Duodenal mucosa (tissue), 2 donors: ENCODE data around the gene EFCAB12.

Source experiments
- H3K27ac ChIP-seq: one replicate; pipeline ENCODE4 v1.7.0; 2013; ENCODE audit warnings: low read depth, low read length
- H3K27me3 ChIP-seq, 2 donors: one replicate each; pipeline ENCODE4 v1.7.0; 2013; ENCODE audit warnings: low read length in 2 of 2, control low read depth in 1 of 2; ENCODE audit not compliant: insufficient read depth in 2 of 2, control insufficient read depth in 1 of 2
- H3K36me3 ChIP-seq, 2 donors: one replicate each; pipeline ENCODE4 v1.7.0; 2013; ENCODE audit warnings: low read length in 2 of 2, control low read depth in 1 of 2; ENCODE audit not compliant: insufficient read depth in 2 of 2, control insufficient read depth in 1 of 2
- H3K4me1 ChIP-seq, 2 donors: one replicate each; pipeline ENCODE4 v1.7.0; 2013; ENCODE audit warnings: low read length in 2 of 2, control low read depth in 1 of 2; ENCODE audit not compliant: insufficient read depth in 2 of 2, control insufficient read depth in 1 of 2
- H3K4me3 ChIP-seq, 2 donors: one replicate each; pipeline ENCODE4 v1.7.0; 2013; ENCODE audit warnings: low read length in 2 of 2, low read depth in 1 of 2
- H3K9ac ChIP-seq, 2 donors: one replicate each; pipeline ENCODE4 v1.7.0; 2013; ENCODE audit warnings: low read length in 2 of 2, low read depth in 1 of 2
- H3K9me3 ChIP-seq, 2 donors: one replicate each; pipeline ENCODE4 v1.7.0; 2013; ENCODE audit warnings: low read length in 2 of 2, control low read depth in 1 of 2; ENCODE audit not compliant: control insufficient read depth in 1 of 2

EFCAB12 gene

GRCh38 chr3:129463094-129463493 is 34.7 kb upstream of the EFCAB12 start:
- Histone ChIP-seq H3K36me3 (peaks cover 14 to 16% of the 10 kb centered on the region in 2 donors), H3K9me3 (no peaks in the 10 kb centered on the region), H3K27me3 (no peaks in the 10 kb centered on the region), H3K27ac (no peak overlapping the region), H3K9ac (no peak overlapping the region), H3K4me1 (peaks cover 3 to 12% of the 10 kb centered on the region in 2 donors), H3K4me3 (no peak overlapping the region)

GRCh38 chr3:129462361-129462968 is 34.0 kb upstream of the EFCAB12 start:
- no peaks in the 10 kb centered on the region for H3K9me3 ChIP-seq
- no peak overlapping the region for H3K27ac ChIP-seq
- no peaks in the 10 kb centered on the region for H3K27me3 ChIP-seq
- H3K4me1 ChIP-seq: peaks cover 0 to 6% of the 10 kb centered on the region in 2 donors
- no peak overlapping the region for H3K4me3 ChIP-seq
- H3K36me3 ChIP-seq: peaks cover 14 to 16% of the 10 kb centered on the region in 2 donors
- H3K9ac ChIP-seq: no peak overlapping the region

- H3K27ac ChIP-seq: no peak overlapping the region
- no peak overlapping the region for H3K9ac ChIP-seq
- H3K36me3 ChIP-seq: peaks cover 14 to 16% of the 10 kb centered on the region in 2 donors
- H3K27me3 ChIP-seq: no peaks in the 10 kb centered on the region
- peaks cover 0 to 5% of the 10 kb centered on the region in 2 donors for H3K4me1 ChIP-seq
- no peaks in the 10 kb centered on the region for H3K9me3 ChIP-seq
- H3K4me3 ChIP-seq: no peak overlapping the region
Observed at GRCh38 chr3:129461461-129462146, 33.2 kb upstream of the EFCAB12 start.

- H3K27me3 ChIP-seq: no peaks in the 10 kb centered on the region
- H3K9me3 ChIP-seq: no peaks in the 10 kb centered on the region
- H3K9ac ChIP-seq: no peak overlapping the region
- H3K4me1 ChIP-seq: peaks cover 0 to 5% of the 10 kb centered on the region in 2 donors
- peaks cover 14 to 16% of the 10 kb centered on the region in 2 donors for H3K36me3 ChIP-seq
- no peak overlapping the region for H3K27ac ChIP-seq
- no peak overlapping the region for H3K4me3 ChIP-seq
Observed at GRCh38 chr3:129461022-129461421, 32.6 kb upstream of the EFCAB12 start.

GRCh38 chr3:129460572-129460971 is 32.1 kb upstream of the EFCAB12 start:
- Histone ChIP-seq H3K4me1 (peaks cover 0 to 5% of the 10 kb centered on the region in 2 donors), H3K27me3 (no peaks in the 10 kb centered on the region), H3K4me3 (no peak overlapping the region), H3K36me3 (peaks cover 14 to 16% of the 10 kb centered on the region in 2 donors), H3K9me3 (no peaks in the 10 kb centered on the region), H3K27ac (no peak overlapping the region), H3K9ac (no peak overlapping the region)

- Histone ChIP-seq H3K36me3 (peaks cover 14 to 16% of the 10 kb centered on the region in 2 donors), H3K27ac (no peak overlapping the region), H3K27me3 (no peaks in the 10 kb centered on the region), H3K4me1 (peaks cover 0 to 5% of the 10 kb centered on the region in 2 donors), H3K4me3 (no peak overlapping the region), H3K9ac (no peak overlapping the region), H3K9me3 (no peaks in the 10 kb centered on the region)
Observed at GRCh38 chr3:129460155-129460554, 31.7 kb upstream of the EFCAB12 start.

GRCh38 chr3:129453732-129454131 is 25.3 kb upstream of the EFCAB12 start:
- no peaks in the 10 kb centered on the region for H3K4me1 ChIP-seq
- peaks cover 0 to 7% of the 10 kb centered on the region in 2 donors for H3K36me3 ChIP-seq
- no peak overlapping the region for H3K9ac ChIP-seq
- no peak overlapping the region for H3K4me3 ChIP-seq
- H3K27ac ChIP-seq: no peak overlapping the region
- no peaks in the 10 kb centered on the region for H3K9me3 ChIP-seq
- H3K27me3 ChIP-seq: no peaks in the 10 kb centered on the region

GRCh38 chr3:129449279-129450115 is 21.1 kb upstream of the EFCAB12 start:
- Histone ChIP-seq H3K9me3 (no peaks in the 10 kb centered on the region), H3K9ac (no peak overlapping the region), H3K27me3 (no peaks in the 10 kb centered on the region), H3K36me3 (no peaks in the 10 kb centered on the region), H3K4me1 (no peaks in the 10 kb centered on the region), H3K27ac (no peak overlapping the region), H3K4me3 (no peak overlapping the region)

- H3K27ac ChIP-seq: no peak overlapping the region
- no peak overlapping the region for H3K4me3 ChIP-seq
- no peaks in the 10 kb centered on the region for H3K27me3 ChIP-seq
- H3K9ac ChIP-seq: no peak overlapping the region
- no peaks in the 10 kb centered on the region for H3K36me3 ChIP-seq
- no peaks in the 10 kb centered on the region for H3K4me1 ChIP-seq
- H3K9me3 ChIP-seq: no peaks in the 10 kb centered on the region
Observed at GRCh38 chr3:129448186-129448895, 19.9 kb upstream of the EFCAB12 start.
